GM19395 (cell line): Measurements from ENCODE around the gene ABCA12.
A peak's percentile ranks its signal among the peaks of the same experiment; 100 is the strongest.
"Not testable (repeated sequence)": the region's sequence is repeated elsewhere in the genome, so short reads cannot be mapped to it uniquely, and the experiment has no call there.

ENCODE experiments used
- ATAC-seq: cut with Tn5 transposase; IDR thresholded peaks from one replicate; pipeline ENCODE4 v1.9.1; 2021; ENCODE audit warnings: mild to moderate bottlenecking, moderate library complexity; ENCODE audit not compliant: unreplicated experiment

The ABCA12 gene

GRCh38 chr2:215138479-215138878, at the start of gene ABCA12:
Gene ABCA12, minus strand, starts transcription at chr2:215138626. Its CDS starts 418 bp downstream, at chr2:215138208.
- no peak for ATAC-seq

GRCh38 chr2:215188078-215188477, 49.7 kb upstream of the ABCA12 start:
- ATAC-seq: no peak

- ATAC-seq: no peak
Observed at GRCh38 chr2:215186021-215186420, 47.6 kb upstream of the ABCA12 start.

GRCh38 chr2:215178121-215178520, 39.7 kb upstream of the ABCA12 start:
- ATAC-seq: no peak

- no peak for ATAC-seq
Observed at GRCh38 chr2:215171796-215172195, 33.4 kb upstream of the ABCA12 start.

- peak; percentile 81 for ATAC-seq
Observed at GRCh38 chr2:215171151-215171550, 32.7 kb upstream of the ABCA12 start.

GRCh38 chr2:215166505-215166904, 28.1 kb upstream of the ABCA12 start:
- ATAC-seq: not testable (repeated sequence)

- not testable (repeated sequence) for ATAC-seq
Observed at GRCh38 chr2:215163319-215163718, 24.9 kb upstream of the ABCA12 start.

GRCh38 chr2:215161301-215161829, 22.9 kb upstream of the ABCA12 start:
- no peak for ATAC-seq

GRCh38 chr2:215160081-215160480, 21.7 kb upstream of the ABCA12 start:
- no peak for ATAC-seq

- ATAC-seq: no peak
Observed at GRCh38 chr2:215156453-215156852, 18.0 kb upstream of the ABCA12 start.

GRCh38 chr2:215149894-215150293, 11.5 kb upstream of the ABCA12 start:
- ATAC-seq: no peak

- ATAC-seq: no peak
Observed at GRCh38 chr2:215149486-215149885, 11.1 kb upstream of the ABCA12 start.

- ATAC-seq: no peak
Observed at GRCh38 chr2:215149060-215149459, 10.6 kb upstream of the ABCA12 start.

- ATAC-seq: no peak
Observed at GRCh38 chr2:215145611-215146010, 7.2 kb upstream of the ABCA12 start.

GRCh38 chr2:215144106-215144875, 5.9 kb upstream of the ABCA12 start:
- no peak for ATAC-seq

GRCh38 chr2:215143458-215143857, 5.0 kb upstream of the ABCA12 start:
- no peak for ATAC-seq

GRCh38 chr2:215141706-215142105, 3.3 kb upstream of the ABCA12 start:
- no peak for ATAC-seq

GRCh38 chr2:215140166-215140707, 1.8 kb upstream of the ABCA12 start:
- ATAC-seq: no peak

- ATAC-seq: no peak
Observed at GRCh38 chr2:215137741-215138340, 585 bp downstream of the ABCA12 start.

- no peak for ATAC-seq
Observed at GRCh38 chr2:215137329-215137686, 1.1 kb downstream of the ABCA12 start.
